HepG2 (cell line): Measurements from ENCODE around the gene UBE2Q1. TPM values are rescaled to one million over a fixed set of nuclear protein-coding genes. Genes with fewer than 3 reads are reported as not detected.

ENCODE experiments used
- ATAC-seq: fragments of 200-7000 bp; cut with Tn5 transposase; 3 replicates; pipeline ENCODE4 v1.9.1; 2020; ENCODE audit warnings: mild to moderate bottlenecking, moderate library complexity
- Bru-seq: library from RNA; stranded (reverse); fragments of 400-500 nt; gene quantifications from one replicate; lab custom pipeline; 2021; lab: Mats Ljungman, UMichigan
- BruChase-seq, 2 experiments: library from RNA; stranded (reverse); fragments of 400-500 nt; gene quantifications; one replicate each; lab custom pipeline; 2021; lab: Mats Ljungman, UMichigan
- BruUV-seq: library from RNA; stranded (reverse); fragments of 400-500 nt; replicated peaks from 2 replicates; lab custom pipeline; 2021; lab: Mats Ljungman, UMichigan
- CTCF ChIA-PET: fragments of 300-600 bp; formaldehyde crosslinking; extraction: SDS; loops from one replicate; lab custom pipeline; 2021; ENCODE audit warnings: low total read pairs, inconsistent platforms, low intra/inter-chr PET ratio; lab: Yijun Ruan, JAX
- POLR2A ChIA-PET: fragments of 350-600 bp; sonication (Branson Sonifier 250); formaldehyde crosslinking; loops from one replicate; lab custom pipeline; 2020; ENCODE audit warnings: antibody characterized with exemption, inconsistent platforms; lab: Yijun Ruan, JAX
- DNase-seq: peaks from one replicate; pipeline ENCODE4 v3.0.0-alpha.2; 2015; ENCODE audit warnings: low spot score
- FAIRE-seq: peaks from 3 replicates; lab custom pipeline; 2011; peaks lifted over from hg19 to GRCh38; lab: Jason Lieb, UNC
- H2AFZ ChIP-seq: one replicate; pipeline ENCODE4 v1.6.1; 2011; ENCODE audit warnings: low read length, inconsistent platforms
- H3K27ac ChIP-seq: fragments of 300-600 bp; 3 replicates; pipeline ENCODE4 v1.8.0; 2011; ENCODE audit warnings: mixed run types, mild to moderate bottlenecking, mixed read lengths, low read length, inconsistent platforms; ENCODE audit not compliant: insufficient read depth; ENCODE audit errors: extremely low read length
- H3K27me3 ChIP-seq, 2 experiments: fragments of 200-600 bp in 1 of 2; 2 replicates in 1 of 2; 3 replicates in 1 of 2; pipeline versions ENCODE4 v1.6.0 to v1.8.0; 2011; ENCODE audit warnings: low read length in 2 of 2, mild to moderate bottlenecking in 2 of 2, moderate library complexity in 2 of 2, inconsistent platforms in 1 of 2; ENCODE audit not compliant: insufficient read depth in 2 of 2, control insufficient read depth in 1 of 2
- H3K36me3 ChIP-seq, 2 experiments: fragments of 200-600 bp in 1 of 2; replicated peaks in 1 of 2; 2 replicates in 1 of 2; 3 replicates in 1 of 2; pipeline versions ENCODE4 v1.5.1 to v1.8.0; 2011; ENCODE audit warnings: low read length in 2 of 2, inconsistent platforms in 1 of 2; ENCODE audit not compliant: insufficient read depth in 2 of 2, control insufficient read depth in 1 of 2
- H3K4me1 ChIP-seq: 2 replicates; pipeline ENCODE4 v1.5.1; 2012; ENCODE audit warnings: low read length, inconsistent platforms; ENCODE audit not compliant: insufficient read depth
- H3K4me2 ChIP-seq: 2 replicates; pipeline ENCODE4 v1.6.0; 2011; ENCODE audit warnings: low read depth, low read length, inconsistent platforms
- H3K4me3 ChIP-seq, 3 experiments: fragments of 200-600 bp in 1 of 3; sonication (generic), shearing (Covaris generic) in 1 of 3; replicated peaks in 1 of 3; 2 replicates each; pipeline ENCODE4 v1.5.1; 2011 to 2016; ENCODE audit warnings: low read length in 3 of 3, inconsistent platforms in 2 of 3, low read depth in 2 of 3, mild to moderate bottlenecking in 2 of 3, control low read depth in 1 of 3, mixed read lengths in 1 of 3; ENCODE audit not compliant: insufficient read depth in 1 of 3
- H3K79me2 ChIP-seq: one replicate; pipeline ENCODE4 v1.6.1; 2011; ENCODE audit warnings: low read length, inconsistent platforms; ENCODE audit not compliant: insufficient read depth
- H3K9ac ChIP-seq: 2 replicates; pipeline ENCODE4 v1.6.0; 2011; ENCODE audit warnings: mild to moderate bottlenecking, low read depth, low read length, inconsistent platforms; ENCODE audit not compliant: insufficient read depth
- H3K9me3 ChIP-seq: 2 replicates; pipeline ENCODE4 v1.5.1; 2012; ENCODE audit warnings: mild to moderate bottlenecking, low read length
- H4K20me1 ChIP-seq: 2 replicates; pipeline ENCODE4 v1.6.0; 2011; ENCODE audit warnings: inconsistent platforms, mild to moderate bottlenecking, low read length, moderate library complexity; ENCODE audit not compliant: insufficient read depth
- ARNT2 ChIP-seq: sonication (generic); formaldehyde crosslinking; IDR thresholded peaks from 2 replicates; pipeline ENCODE4 v1.8.0; 2022; ENCODE audit warnings: mild to moderate bottlenecking, low read depth, missing genetic modification reagents, moderate library complexity
- ELF1 ChIP-seq: sonication (generic); formaldehyde crosslinking; IDR thresholded peaks from 2 replicates; pipeline ENCODE4 v1.4.0; 2020; ENCODE audit warnings: missing genetic modification reagents
- ELF4 ChIP-seq: sonication (generic); formaldehyde crosslinking; IDR thresholded peaks from 2 replicates; pipeline ENCODE4 v1.5.0; 2020; ENCODE audit warnings: missing genetic modification reagents, mild to moderate bottlenecking, moderate library complexity, borderline replicate concordance
- FOXO4 ChIP-seq: sonication (generic); formaldehyde crosslinking; conservative IDR thresholded peaks from 2 replicates; pipeline ENCODE4 v1.8.1; 2023; ENCODE audit warnings: missing genetic modification reagents
- HOXD1 ChIP-seq: sonication (generic); formaldehyde crosslinking; IDR thresholded peaks from 2 replicates; pipeline ENCODE4 v1.5.0; 2020; ENCODE audit warnings: missing genetic modification reagents
- MTF2 ChIP-seq: sonication (generic); formaldehyde crosslinking; IDR thresholded peaks from 2 replicates; pipeline ENCODE4 v1.5.0; 2020; ENCODE audit warnings: missing genetic modification reagents, borderline replicate concordance
- RFXAP ChIP-seq: sonication (generic); formaldehyde crosslinking; IDR thresholded peaks from 2 replicates; pipeline ENCODE4 v1.4.0; 2020; ENCODE audit warnings: missing genetic modification reagents, borderline replicate concordance
- SRSF1 ChIP-seq: fragments of 200-400 bp; formaldehyde crosslinking; optimal IDR thresholded peaks from 2 replicates; pipeline ENCODE3; 2017; ENCODE audit warnings: mild to moderate bottlenecking, low read depth, low read length, moderate library complexity
- YY1 ChIP-seq: IDR thresholded peaks from 2 replicates; pipeline ENCODE4 v1.6.1; 2011; ENCODE audit warnings: low read length, low read depth, moderate library complexity, mild to moderate bottlenecking; ENCODE audit not compliant: insufficient read depth, insufficient replicate concordance
- ZBTB43 ChIP-seq: sonication (generic); formaldehyde crosslinking; conservative IDR thresholded peaks from 2 replicates; pipeline ENCODE4 v1.4.0; 2020; ENCODE audit warnings: missing genetic modification reagents
- ZNF235 ChIP-seq: sonication (generic); formaldehyde crosslinking; IDR thresholded peaks from 2 replicates; pipeline ENCODE4 v1.8.1; 2023; ENCODE audit warnings: mild to moderate bottlenecking, missing genetic modification reagents, borderline replicate concordance
- ZNF564 ChIP-seq: sonication (generic); formaldehyde crosslinking; IDR thresholded peaks from 2 replicates; pipeline ENCODE4 v1.8.1; 2023; ENCODE audit warnings: mild to moderate bottlenecking, missing genetic modification reagents
- ZNF740 ChIP-seq: sonication (generic); formaldehyde crosslinking; IDR thresholded peaks from 2 replicates; pipeline ENCODE4 v1.4.0; 2020; ENCODE audit warnings: missing genetic modification reagents
- WGBS: methylation state at CpG from one replicate; pipeline ENCODE4 v1.1.6; 2017; ENCODE audit warnings: low lambda C conversion rate; 5-methylcytosine and 5-hydroxymethylcytosine counted together
- in situ Hi-C: cut with HindIII; loops from 2 replicates; pipeline ENCODE4 v1.10.0; 2017; ENCODE audit warnings: low pct_unique_long_range_greater_than_20kb; ENCODE audit not compliant: extremely low pct_ligation_motif_present
- intact Hi-C: fragments of 100-400 bp; cut with micrococcal nuclease; formaldehyde crosslinking; loops from one replicate; pipeline ENCODE4 v1.10.0; 2022; ENCODE audit not compliant: unreplicated experiment
- long read RNA-seq, 2 experiments: library from RNA in 1 of 2; library from polyadenylated mRNA in 1 of 2; stranded (forward) in 1 of 2; unstranded in 1 of 2; transcript quantifications; one replicate each; pipeline ENCODE4 v2.0.0, GENCODE V29; 2019 to 2022
- polyA minus RNA-seq, 3 experiments: library from RNA; depleted of rRNA, polyadenylated mRNA; stranded (reverse); fragments of >200 nt; gene quantifications; 2 replicates each; pipeline ENCODE4 v1.2.3, GENCODE V29; 2011; ENCODE audit warnings: low replicate concordance in 1 of 3
- polyA plus RNA-seq, 8 experiments: library from polyadenylated mRNA; depleted of rRNA in 3 of 8; stranded (reverse) in 7 of 8; unstranded in 1 of 8; fragments of >200 nt; fragmentation: Illumina TruSeq in 4 of 8; extraction: Trizol in 4 of 8; gene quantifications; 2 replicates each; pipeline versions ENCODE4 v1.2.1 to v1.2.3, GENCODE V29; 2011 to 2016; ENCODE audit warnings: low read depth in 4 of 8, missing spikeins in 1 of 8, mixed read lengths in 1 of 8; ENCODE audit not compliant: insufficient read depth in 1 of 8
- total RNA-seq, 5 experiments: library from RNA; depleted of rRNA; stranded (reverse); fragments of >200 nt; fragmentation: Illumina TruSeq; extraction: Trizol; gene quantifications; 2 replicates each; pipeline ENCODE4 v1.2.3, GENCODE V29; 2016; ENCODE audit warnings: low read depth in 1 of 5

The UBE2Q1 gene
- 37.9 and 41.7 TPM in 2 replicates for total RNA-seq (2016; rRNA removed; fragmentation: Illumina TruSeq; extraction: Trizol)
- total RNA-seq (2016; cell fraction: cytosol; rRNA removed; fragmentation: Illumina TruSeq; extraction: Trizol; ENCODE audit: low read depth) = 25.3 and 28.6 TPM in 2 replicates
- 30.4 and 39.8 TPM in 2 replicates for total RNA-seq (2016; cell fraction: insoluble cytoplasmic fraction; rRNA removed; fragmentation: Illumina TruSeq; extraction: Trizol)
- total RNA-seq (2016; cell fraction: membrane; rRNA removed; fragmentation: Illumina TruSeq; extraction: Trizol) = 62.1 and 67.2 TPM in 2 replicates
- total RNA-seq (2016; cell fraction: nucleus; rRNA removed; fragmentation: Illumina TruSeq; extraction: Trizol) = 22.1 and 39.3 TPM in 2 replicates
- 11.7 and 12.0 TPM in 2 replicates for polyA plus RNA-seq (2011; rRNA removed)
- 8.0 and 9.6 TPM in 2 replicates for polyA plus RNA-seq (2011; cell fraction: cytosol; rRNA removed)
- polyA plus RNA-seq (2011; cell fraction: nucleus; rRNA removed) = 14.6 and 16.1 TPM in 2 replicates
- 38.7 and 55.5 TPM in 2 replicates for polyA plus RNA-seq (2012)
- polyA plus RNA-seq (2016; cell fraction: cytosol; fragmentation: Illumina TruSeq; extraction: Trizol; ENCODE audit: low read depth) = 54.7 and 56.1 TPM in 2 replicates
- polyA plus RNA-seq (2016; cell fraction: insoluble cytoplasmic fraction; fragmentation: Illumina TruSeq; extraction: Trizol; ENCODE audit: low read depth) = 55.4 and 68.5 TPM in 2 replicates
- 93.4 and 96.6 TPM in 2 replicates for polyA plus RNA-seq (2016; cell fraction: membrane; fragmentation: Illumina TruSeq; extraction: Trizol; ENCODE audit: low read depth)
- polyA plus RNA-seq (2016; cell fraction: nucleus; fragmentation: Illumina TruSeq; extraction: Trizol; ENCODE audit: insufficient read depth, low read depth) = 82.9 and 88.0 TPM in 2 replicates
- polyA minus RNA-seq (2011; rRNA and poly(A)+ RNA removed; ENCODE audit: low replicate concordance) = 7.3 and 19.3 TPM in 2 replicates
- 8.6 and 10.4 TPM in 2 replicates for polyA minus RNA-seq (2011; cell fraction: cytosol; rRNA and poly(A)+ RNA removed)
- polyA minus RNA-seq (2011; cell fraction: nucleus; rRNA and poly(A)+ RNA removed) = 10.8 and 15.2 TPM in 2 replicates
- percentile 85 among the genes with signal in this experiment for Bru-seq, nascent RNA
- BruChase-seq, experiment 1, labeled RNA remaining after a 6-hour chase = percentile 94 among the genes with signal in this experiment
- percentile 88 among the genes with signal in this experiment for BruChase-seq, experiment 2, labeled RNA remaining after a 2-hour chase
- long read RNA-seq, experiment 1, partial matches to known transcripts = 8 of 9 reads
- long read RNA-seq, experiment 1, other reads (novel, unspliced or antisense) = 0 of 9 reads
- long read RNA-seq, experiment 2, transcript UBE2Q1-201 (13 exons, 3,210 nt) = major isoform, 78 of 135 reads
- long read RNA-seq, experiment 2, partial matches to known transcripts = 22 of 135 reads
- long read RNA-seq, experiment 2, other reads (novel, unspliced or antisense) = 35 of 135 reads

DNA sequence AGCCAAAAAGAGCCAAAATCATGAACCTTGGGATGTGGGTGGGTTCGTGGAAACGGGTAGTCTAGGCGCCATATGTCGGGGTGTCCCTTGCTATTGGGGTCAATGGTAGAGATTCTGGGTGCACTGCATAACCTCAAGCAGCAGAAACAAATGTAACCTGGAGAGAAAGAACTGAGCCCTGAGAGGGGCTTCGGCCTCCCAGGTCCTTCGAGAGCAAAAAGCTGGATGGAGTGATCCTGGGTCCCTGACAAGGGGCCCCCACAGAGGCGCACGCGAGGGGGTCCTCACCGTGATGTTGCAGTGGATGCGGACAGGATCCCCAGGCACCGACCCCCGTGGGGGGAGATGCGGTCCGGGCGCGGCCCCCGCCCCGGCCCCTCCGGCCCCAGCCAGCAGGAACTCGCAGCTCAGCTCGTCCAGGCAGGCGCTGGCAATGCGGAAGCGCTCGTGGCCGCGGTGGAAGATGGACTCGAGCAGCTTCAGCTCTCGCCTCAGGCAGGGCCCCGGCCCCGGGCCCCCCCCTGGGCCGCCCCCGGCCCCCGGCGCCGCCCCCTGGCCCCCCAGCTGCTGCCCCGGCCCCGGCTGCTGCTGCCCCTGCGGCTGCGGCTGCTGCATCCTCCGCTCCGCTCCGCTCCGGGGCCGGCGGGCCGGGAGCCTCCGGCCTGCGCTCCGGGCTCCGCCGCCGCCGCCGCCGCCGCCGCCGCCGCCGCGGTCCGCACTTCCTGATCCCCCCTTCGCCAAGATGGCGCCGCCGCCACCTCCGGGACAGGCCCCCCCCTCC lies at the start of gene UBE2Q1:
TSS of gene UBE2Q1 (minus strand) at position 724 of the 781 bp plus-strand sequence. CDS start at position 615, 109 bp downstream.
- peak; percentile 35 for ATAC-seq
- ChIA-PET POLR2A (no interaction called here), CTCF (interaction anchor here (1.9 kb wide), 1 partner anchor 202 kb away, joined by 9 read pairs; no protein-coding TSS in a partner anchor)
- intact Hi-C loops = loop anchor here (5.0 kb wide), 3 partner anchors 49 to 444 kb away; partner anchors contain the start of genes ADAR and ZBTB7B
- no peak for DNase-seq
- peak within 1 kb of the TSS; percentile 91 to 96 (median 95) for H3K4me3 ChIP-seq
- H3K79me2 ChIP-seq = peaks cover 32% of the 10 kb centered on the region
- BruUV-seq = no TSS peak
- H3K9ac ChIP-seq = peak within 1 kb of the TSS; percentile 89
- peak within 1 kb of the TSS; percentile 29 for H2AFZ ChIP-seq
- peaks cover 17 to 30% of the 10 kb centered on the region in 2 experiments for H3K36me3 ChIP-seq
- H4K20me1 ChIP-seq = no peaks in the 10 kb centered on the region; the same call in 1 of the 2 replicates
- no peaks in the 10 kb centered on the region; a peak in 1 of 5 replicates for H3K27me3 ChIP-seq
- H3K4me1 ChIP-seq = peaks cover 34% of the 10 kb centered on the region
- peak within 1 kb of the TSS; percentile 76 for H3K27ac ChIP-seq
- in situ Hi-C loops = no loop called here
- no peaks in the 10 kb centered on the region for H3K9me3 ChIP-seq
- no peak for FAIRE-seq
- 0% methylated on average over 8 of the region's 69 CpGs for WGBS
- peak within 1 kb of the TSS; percentile 98 for H3K4me2 ChIP-seq
- TF ChIP-seq ZNF235 (CRISPR knock-in tag) (0 out of 2 replicates have a peak, but pooled peaks have one; percentile 20), MTF2 (CRISPR knock-in tag) (0 out of 2 replicates have a peak, but pooled peaks have one; percentile 21), SRSF1 (peak; percentile 90), HOXD1 (no peak), ELF1 (CRISPR knock-in tag) (peak; percentile 49; the same call in 1 of the 2 replicates), ARNT2 (CRISPR knock-in tag) (0 out of 2 replicates have a peak, but pooled peaks have one; percentile 43), YY1 (peak; percentile 92), ZNF740 (CRISPR knock-in tag) (peak; percentile 56; the same call in 1 of the 2 replicates), ZNF564 (CRISPR knock-in tag) (0 out of 2 replicates have a peak, but pooled peaks have one; percentile 48), ELF4 (CRISPR knock-in tag) (0 out of 2 replicates have a peak, but pooled peaks have one; percentile 14), ZBTB43 (0 out of 2 replicates have a peak, but pooled peaks have one; percentile 34), FOXO4 (CRISPR knock-in tag) (no peak), RFXAP (no peak)
